Neural cell (in vitro differentiated cells): Measurements from ENCODE around the gene TBC1D14. TPM values are rescaled to one million over a fixed set of nuclear protein-coding genes. Genes with fewer than 3 reads are reported as not detected.

Experiments
- H2AFZ ChIP-seq: fragments of 200-600, 300-800 bp; sonication (generic), shearing (Covaris generic); 2 replicates; pipeline ENCODE4 v1.6.0; 2014; ENCODE audit warnings: low read depth, mild to moderate bottlenecking, antibody characterized with exemption, low read length, moderate library complexity
- H3F3A ChIP-seq: fragments of 200-600 bp; shearing (Covaris generic); 2 replicates; pipeline ENCODE4 v1.6.1; 2016; ENCODE audit warnings: mild to moderate bottlenecking, moderate library complexity, mixed read lengths, antibody characterized with exemption, low read length; ENCODE audit not compliant: insufficient read depth, poor library complexity, severe bottlenecking
- H3K27ac ChIP-seq: fragments of 200-600, 300-800 bp; sonication (generic), shearing (Covaris generic); 2 replicates; pipeline ENCODE4 v1.5.1; 2014; ENCODE audit warnings: mild to moderate bottlenecking, low read length, moderate library complexity
- H3K27me3 ChIP-seq: fragments of 300-800, 200-600 bp; sonication (generic), shearing (Covaris generic); 2 replicates; pipeline ENCODE4 v1.6.0; 2014; ENCODE audit warnings: mild to moderate bottlenecking, low read depth, low read length, moderate library complexity; ENCODE audit not compliant: insufficient read depth
- H3K36me3 ChIP-seq: fragments of 300-800, 200-600 bp; sonication (generic), shearing (Covaris generic); 2 replicates; pipeline ENCODE4 v1.5.1; 2014; ENCODE audit warnings: mild to moderate bottlenecking, antibody characterized with exemption, low read length, moderate library complexity; ENCODE audit not compliant: insufficient read depth
- H3K4me2 ChIP-seq: fragments of 300-800, 200-600 bp; sonication (generic), shearing (Covaris generic); 2 replicates; pipeline ENCODE4 v1.6.0; 2014; ENCODE audit warnings: mild to moderate bottlenecking, low read length
- H3K4me3 ChIP-seq: fragments of 300-800, 200-600 bp; sonication (generic), shearing (Covaris generic); 2 replicates; pipeline ENCODE4 v1.5.1; 2014; ENCODE audit warnings: mild to moderate bottlenecking, low read length, moderate library complexity
- H3K79me2 ChIP-seq: fragments of 200-600 bp; shearing (Covaris generic); replicated peaks from 2 replicates; pipeline ENCODE4 v1.6.0; 2014; ENCODE audit warnings: mild to moderate bottlenecking, low read length, moderate library complexity; ENCODE audit not compliant: insufficient read depth
- H3K9ac ChIP-seq: fragments of 300-800, 200-600 bp; sonication (generic), shearing (Covaris generic); 2 replicates; pipeline ENCODE4 v1.6.1; 2016; ENCODE audit warnings: mild to moderate bottlenecking, low read length, mixed read lengths
- H3K9me2 ChIP-seq: fragments of 200-600 bp; shearing (Covaris generic); 2 replicates; pipeline ENCODE4 v1.6.1; 2016; ENCODE audit warnings: mild to moderate bottlenecking, low read length, mixed read lengths; ENCODE audit not compliant: insufficient read depth
- H3K9me3 ChIP-seq: fragments of 200-600, 300-800 bp; sonication (generic), shearing (Covaris generic); 2 replicates; pipeline ENCODE4 v1.6.1; 2016; ENCODE audit warnings: mild to moderate bottlenecking, mixed run types, low read length, moderate library complexity, mixed read lengths
- H4K20me1 ChIP-seq: fragments of 200-600 bp; shearing (Covaris generic); 2 replicates; pipeline ENCODE4 v1.6.1; 2016; ENCODE audit warnings: mild to moderate bottlenecking, mixed run types; ENCODE audit not compliant: insufficient read depth
- EP300 ChIP-seq: fragments of 450-650 bp; conservative IDR thresholded peaks from 2 replicates; pipeline ENCODE4 v1.6.1; 2014; ENCODE audit warnings: antibody characterized with exemption, mild to moderate bottlenecking, moderate library complexity; ENCODE audit not compliant: poor library complexity, severe bottlenecking
- EZH2 ChIP-seq: fragments of 200-600, 300-800 bp; shearing (Covaris generic), sonication (generic); IDR thresholded peaks from 2 replicates; pipeline ENCODE4 v1.6.1; 2014; ENCODE audit warnings: antibody characterized with exemption, low read length, borderline replicate concordance, mild to moderate bottlenecking; ENCODE audit not compliant: insufficient read depth, poor library complexity, severe bottlenecking
- MXI1 ChIP-seq: fragments of 450-650 bp; conservative IDR thresholded peaks from 2 replicates; pipeline ENCODE4 v1.6.1; 2014; ENCODE audit warnings: antibody characterized with exemption, mild to moderate bottlenecking; ENCODE audit not compliant: poor library complexity, severe bottlenecking
- POLR2AphosphoS5 ChIP-seq: IDR thresholded peaks from 2 replicates; pipeline ENCODE4 v1.6.1; 2012
- RAD21 ChIP-seq: fragments of 450-650 bp; conservative IDR thresholded peaks from 2 replicates; pipeline ENCODE4 v1.6.1; 2014; ENCODE audit warnings: antibody characterized with exemption, mild to moderate bottlenecking, moderate library complexity
- SMC3 ChIP-seq: fragments of 450-650 bp; conservative IDR thresholded peaks from 2 replicates; pipeline ENCODE4 v1.6.1; 2014; ENCODE audit warnings: antibody characterized with exemption, mild to moderate bottlenecking, moderate library complexity; ENCODE audit not compliant: poor library complexity
- TAF1 ChIP-seq: IDR thresholded peaks from 2 replicates; pipeline ENCODE4 v1.6.1; 2012; ENCODE audit warnings: low read depth
- polyA plus RNA-seq: library from polyadenylated mRNA; depleted of rRNA; stranded (reverse); fragments of >200 nt; gene quantifications from 2 replicates; pipeline ENCODE4 v1.2.3, GENCODE V29; 2014
- TF ChIP-seq, protein P1 (sequence below): IDR thresholded peaks from 2 replicates; pipeline ENCODE4 v1.6.1; 2012; ENCODE audit warnings: borderline replicate concordance
- TF ChIP-seq, protein P2 (sequence below): fragments of 450-650 bp; IDR thresholded peaks from 2 replicates; pipeline ENCODE4 v1.5.1; 2014; ENCODE audit warnings: antibody characterized with exemption, mild to moderate bottlenecking, moderate library complexity; ENCODE audit not compliant: poor library complexity, severe bottlenecking

TBC1D14 gene
- polyA plus RNA-seq, 1 donor from 2014 or later: 125 TPM

DNA sequence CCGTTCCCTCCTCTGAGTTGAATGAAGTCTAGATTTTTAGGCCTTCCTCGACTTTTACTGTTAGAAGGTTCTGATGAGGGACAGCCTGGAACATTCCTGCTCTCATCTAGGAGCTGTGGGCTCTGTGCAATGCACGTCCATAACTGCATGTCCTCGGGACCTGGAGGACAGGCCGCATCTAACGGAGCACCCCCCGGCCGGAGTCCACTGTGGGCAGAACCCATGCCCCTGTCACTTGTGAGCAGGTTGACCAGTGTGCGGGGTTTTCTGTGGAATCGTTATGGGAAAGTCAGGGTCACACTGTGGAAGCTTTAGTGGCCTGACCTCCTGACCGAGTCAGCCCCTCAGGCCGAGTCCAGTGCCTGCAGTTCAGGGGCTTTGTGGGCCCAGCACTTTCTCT lies 114.3 kb downstream of the TBC1D14 start:
- H3K9me2 ChIP-seq: no peaks in the 10 kb centered on the region
- no peak overlapping the region for H3K4me3 ChIP-seq
- no peak for TF ChIP-seq EP300
- TF ChIP-seq EZH2: no peak
- TF ChIP-seq POLR2AphosphoS5: no peak
- no peak for TF ChIP-seq MXI1
- TF ChIP-seq, protein P1, sequence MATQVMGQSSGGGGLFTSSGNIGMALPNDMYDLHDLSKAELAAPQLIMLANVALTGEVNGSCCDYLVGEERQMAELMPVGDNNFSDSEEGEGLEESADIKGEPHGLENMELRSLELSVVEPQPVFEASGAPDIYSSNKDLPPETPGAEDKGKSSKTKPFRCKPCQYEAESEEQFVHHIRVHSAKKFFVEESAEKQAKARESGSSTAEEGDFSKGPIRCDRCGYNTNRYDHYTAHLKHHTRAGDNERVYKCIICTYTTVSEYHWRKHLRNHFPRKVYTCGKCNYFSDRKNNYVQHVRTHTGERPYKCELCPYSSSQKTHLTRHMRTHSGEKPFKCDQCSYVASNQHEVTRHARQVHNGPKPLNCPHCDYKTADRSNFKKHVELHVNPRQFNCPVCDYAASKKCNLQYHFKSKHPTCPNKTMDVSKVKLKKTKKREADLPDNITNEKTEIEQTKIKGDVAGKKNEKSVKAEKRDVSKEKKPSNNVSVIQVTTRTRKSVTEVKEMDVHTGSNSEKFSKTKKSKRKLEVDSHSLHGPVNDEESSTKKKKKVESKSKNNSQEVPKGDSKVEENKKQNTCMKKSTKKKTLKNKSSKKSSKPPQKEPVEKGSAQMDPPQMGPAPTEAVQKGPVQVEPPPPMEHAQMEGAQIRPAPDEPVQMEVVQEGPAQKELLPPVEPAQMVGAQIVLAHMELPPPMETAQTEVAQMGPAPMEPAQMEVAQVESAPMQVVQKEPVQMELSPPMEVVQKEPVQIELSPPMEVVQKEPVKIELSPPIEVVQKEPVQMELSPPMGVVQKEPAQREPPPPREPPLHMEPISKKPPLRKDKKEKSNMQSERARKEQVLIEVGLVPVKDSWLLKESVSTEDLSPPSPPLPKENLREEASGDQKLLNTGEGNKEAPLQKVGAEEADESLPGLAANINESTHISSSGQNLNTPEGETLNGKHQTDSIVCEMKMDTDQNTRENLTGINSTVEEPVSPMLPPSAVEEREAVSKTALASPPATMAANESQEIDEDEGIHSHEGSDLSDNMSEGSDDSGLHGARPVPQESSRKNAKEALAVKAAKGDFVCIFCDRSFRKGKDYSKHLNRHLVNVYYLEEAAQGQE: no peak
- no peak for TF ChIP-seq SMC3
- TF ChIP-seq TAF1: no peak
- no peak overlapping the region for H2AFZ ChIP-seq
- H4K20me1 ChIP-seq: no peaks in the 10 kb centered on the region
- no peak overlapping the region for H3K9ac ChIP-seq
- H3K27ac ChIP-seq: no peak overlapping the region
- H3K9me3 ChIP-seq: no peaks in the 10 kb centered on the region
- H3F3A ChIP-seq: no peaks in the 10 kb centered on the region
- no peaks in the 10 kb centered on the region for H3K79me2 ChIP-seq
- no peaks in the 10 kb centered on the region for H3K27me3 ChIP-seq
- no peak overlapping the region for H3K4me2 ChIP-seq
- no peaks in the 10 kb centered on the region for H3K36me3 ChIP-seq

DNA sequence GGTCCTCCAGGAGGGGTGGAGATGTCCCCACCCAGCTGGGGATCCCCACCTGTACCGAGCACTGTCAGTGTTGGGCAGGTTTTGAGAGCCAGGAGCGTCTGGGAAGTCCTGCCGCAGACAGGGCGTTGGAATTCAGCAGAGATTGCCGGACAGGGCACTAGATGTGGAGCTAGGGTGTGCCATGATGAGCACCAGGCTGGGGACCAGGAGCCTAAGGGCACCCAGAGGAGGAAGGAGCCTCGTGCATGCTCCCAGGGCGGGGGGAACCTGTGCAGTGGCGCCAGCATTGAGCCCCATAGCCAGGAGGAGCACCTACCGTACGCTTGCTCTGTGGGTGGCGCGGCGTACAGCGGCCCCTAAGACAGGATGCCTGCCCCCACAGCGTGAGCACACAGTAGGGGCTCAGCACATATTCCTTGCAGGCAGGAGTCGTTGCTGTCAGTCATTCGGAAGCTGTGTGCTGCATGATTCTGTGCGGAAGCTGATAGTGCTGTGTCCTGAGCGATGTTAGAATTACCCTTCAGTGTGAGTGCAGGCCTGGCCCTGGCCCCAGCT lies 114.8 kb downstream of the TBC1D14 start:
- Histone ChIP-seq H3K9me2 (no peaks in the 10 kb centered on the region), H3K36me3 (no peaks in the 10 kb centered on the region), H2AFZ (no peak overlapping the region), H3K27ac (no peak overlapping the region), H4K20me1 (no peaks in the 10 kb centered on the region), H3K4me2 (no peak overlapping the region), H3K79me2 (no peaks in the 10 kb centered on the region), H3K9me3 (no peaks in the 10 kb centered on the region), H3F3A (no peaks in the 10 kb centered on the region), H3K9ac (no peak overlapping the region), H3K27me3 (no peaks in the 10 kb centered on the region), H3K4me3 (no peak overlapping the region)
- TF ChIP-seq EP300 (no peak), RAD21 (no peak), TAF1 (no peak), MXI1 (no peak), POLR2AphosphoS5 (no peak), EZH2 (no peak), SMC3 (no peak)

DNA sequence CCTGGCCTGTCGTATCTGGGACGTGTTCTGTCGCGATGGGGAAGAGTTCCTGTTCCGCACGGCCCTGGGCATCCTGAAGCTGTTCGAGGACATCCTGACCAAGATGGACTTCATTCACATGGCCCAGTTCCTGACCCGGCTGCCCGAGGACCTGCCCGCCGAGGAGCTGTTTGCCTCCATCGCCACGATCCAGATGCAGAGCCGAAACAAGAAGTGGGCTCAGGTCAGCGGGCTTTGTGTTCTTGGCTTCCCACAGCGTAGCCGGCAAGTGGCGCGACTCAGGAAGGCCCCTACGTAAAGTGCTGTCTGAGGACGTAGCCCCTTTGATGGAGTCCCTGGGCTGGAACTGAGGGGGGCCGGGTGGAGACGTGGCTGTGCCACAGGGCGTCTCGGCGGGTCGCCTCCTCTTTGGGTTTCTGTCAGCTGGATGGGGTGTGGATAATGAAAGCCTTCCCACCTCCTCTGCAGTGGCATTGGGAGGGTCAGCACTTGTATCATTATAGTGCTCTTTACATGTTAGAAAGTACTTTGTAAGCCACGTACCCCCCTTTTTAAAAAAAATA lies 115.5 kb downstream of the TBC1D14 start:
- H3F3A ChIP-seq: no peaks in the 10 kb centered on the region
- H2AFZ ChIP-seq: no peak overlapping the region
- H3K27me3 ChIP-seq: no peaks in the 10 kb centered on the region
- no peak for TF ChIP-seq SMC3
- TF ChIP-seq, protein P2, sequence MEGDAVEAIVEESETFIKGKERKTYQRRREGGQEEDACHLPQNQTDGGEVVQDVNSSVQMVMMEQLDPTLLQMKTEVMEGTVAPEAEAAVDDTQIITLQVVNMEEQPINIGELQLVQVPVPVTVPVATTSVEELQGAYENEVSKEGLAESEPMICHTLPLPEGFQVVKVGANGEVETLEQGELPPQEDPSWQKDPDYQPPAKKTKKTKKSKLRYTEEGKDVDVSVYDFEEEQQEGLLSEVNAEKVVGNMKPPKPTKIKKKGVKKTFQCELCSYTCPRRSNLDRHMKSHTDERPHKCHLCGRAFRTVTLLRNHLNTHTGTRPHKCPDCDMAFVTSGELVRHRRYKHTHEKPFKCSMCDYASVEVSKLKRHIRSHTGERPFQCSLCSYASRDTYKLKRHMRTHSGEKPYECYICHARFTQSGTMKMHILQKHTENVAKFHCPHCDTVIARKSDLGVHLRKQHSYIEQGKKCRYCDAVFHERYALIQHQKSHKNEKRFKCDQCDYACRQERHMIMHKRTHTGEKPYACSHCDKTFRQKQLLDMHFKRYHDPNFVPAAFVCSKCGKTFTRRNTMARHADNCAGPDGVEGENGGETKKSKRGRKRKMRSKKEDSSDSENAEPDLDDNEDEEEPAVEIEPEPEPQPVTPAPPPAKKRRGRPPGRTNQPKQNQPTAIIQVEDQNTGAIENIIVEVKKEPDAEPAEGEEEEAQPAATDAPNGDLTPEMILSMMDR: no peak
- no peak for TF ChIP-seq MXI1
- no peak for TF ChIP-seq TAF1
- no peak for TF ChIP-seq EP300
- TF ChIP-seq POLR2AphosphoS5: no peak
- TF ChIP-seq RAD21: no peak
- TF ChIP-seq EZH2: no peak
- TF ChIP-seq, protein P1: no peak
- H3K4me3 ChIP-seq: no peak overlapping the region
- no peaks in the 10 kb centered on the region for H3K9me3 ChIP-seq
- H3K27ac ChIP-seq: no peak overlapping the region
- H3K9me2 ChIP-seq: no peaks in the 10 kb centered on the region
- no peaks in the 10 kb centered on the region for H3K79me2 ChIP-seq
- no peak overlapping the region for H3K9ac ChIP-seq
- no peaks in the 10 kb centered on the region for H4K20me1 ChIP-seq
- H3K4me2 ChIP-seq: no peak overlapping the region
- no peaks in the 10 kb centered on the region for H3K36me3 ChIP-seq
